HepG2 (cell line): ENCODE results near the gene SYCE3. TPM values are rescaled to one million over a fixed set of nuclear protein-coding genes. Genes with fewer than 3 reads are reported as not detected.
A peak's percentile ranks its signal among the peaks of the same experiment; 100 is the strongest.

ENCODE experiments used
- AHR ChIP-seq: IDR thresholded peaks from 2 replicates; pipeline ENCODE4 v1.6.1; 2018; ENCODE audit warnings: missing genetic modification reagents, missing compliant biosample characterization
- DRAP1 ChIP-seq: IDR thresholded peaks from 2 replicates; pipeline ENCODE4 v1.6.1; 2016; ENCODE audit warnings: missing genetic modification reagents, missing compliant biosample characterization
- ELF3 ChIP-seq: IDR thresholded peaks from 2 replicates; pipeline ENCODE4 v1.6.1; 2016; ENCODE audit warnings: missing genetic modification reagents, missing compliant biosample characterization
- FOXK1 ChIP-seq: sonication (generic); formaldehyde crosslinking; IDR thresholded peaks from 2 replicates; pipeline ENCODE4 v1.4.0; 2020; ENCODE audit warnings: low read depth, missing genetic modification reagents, borderline replicate concordance
- GATAD1 ChIP-seq: IDR thresholded peaks from 2 replicates; pipeline ENCODE4 v1.6.1; 2016; ENCODE audit warnings: missing genetic modification reagents, missing compliant biosample characterization
- HNRNPLL ChIP-seq: fragments of 200-400 bp; formaldehyde crosslinking; IDR thresholded peaks from 2 replicates; pipeline ENCODE4 v1.6.1; 2017; ENCODE audit warnings: mild to moderate bottlenecking, low read depth, low read length; ENCODE audit not compliant: poor library complexity, severe bottlenecking
- KDM4B ChIP-seq: sonication (generic); formaldehyde crosslinking; IDR thresholded peaks from 2 replicates; pipeline ENCODE4 v1.4.0; 2020; ENCODE audit warnings: missing genetic modification reagents
- MAX ChIP-seq: IDR thresholded peaks from 2 replicates; pipeline ENCODE4 v1.6.1; 2012; ENCODE audit warnings: inconsistent platforms
- MLLT10 ChIP-seq: sonication (generic); formaldehyde crosslinking; IDR thresholded peaks from 2 replicates; pipeline ENCODE4 v1.4.0; 2020; ENCODE audit warnings: missing genetic modification reagents
- MXD1 ChIP-seq: sonication (generic); formaldehyde crosslinking; IDR thresholded peaks from 2 replicates; pipeline ENCODE4 v1.4.0; 2020; ENCODE audit warnings: mild to moderate bottlenecking, missing genetic modification reagents
- NFKBIZ ChIP-seq: IDR thresholded peaks from 2 replicates; pipeline ENCODE4 v1.6.1; 2018; ENCODE audit warnings: missing genetic modification reagents, missing compliant biosample characterization
- NR1H2 ChIP-seq: sonication (generic); formaldehyde crosslinking; IDR thresholded peaks from 2 replicates; pipeline ENCODE4 v1.8.1; 2022; ENCODE audit warnings: low read depth, missing genetic modification reagents, borderline replicate concordance
- PAWR ChIP-seq: sonication (generic); formaldehyde crosslinking; IDR thresholded peaks from 2 replicates; pipeline ENCODE4 v1.4.0; 2020; ENCODE audit warnings: missing genetic modification reagents, mild to moderate bottlenecking, borderline replicate concordance
- PHF8 ChIP-seq: sonication (generic); formaldehyde crosslinking; IDR thresholded peaks from 2 replicates; pipeline ENCODE4 v1.5.0; 2020; ENCODE audit warnings: missing genetic modification reagents
- PRPF4 ChIP-seq: fragments of 200-400 bp; formaldehyde crosslinking; IDR thresholded peaks from 2 replicates; pipeline ENCODE4 v1.6.1; 2016; ENCODE audit warnings: low read length, low read depth; ENCODE audit not compliant: poor library complexity, severe bottlenecking
- SKIL ChIP-seq: sonication (generic); formaldehyde crosslinking; IDR thresholded peaks from 2 replicates; pipeline ENCODE4 v1.8.0; 2022; ENCODE audit warnings: missing genetic modification reagents, mild to moderate bottlenecking, moderate library complexity, borderline replicate concordance
- TAF1 ChIP-seq: sonication (generic); formaldehyde crosslinking; IDR thresholded peaks from 2 replicates; pipeline ENCODE4 v1.4.0; 2020; ENCODE audit warnings: missing genetic modification reagents
- U2AF1 ChIP-seq: fragments of 200-400 bp; formaldehyde crosslinking; optimal IDR thresholded peaks from 2 replicates; pipeline ENCODE3; 2017; ENCODE audit warnings: mild to moderate bottlenecking, low read depth, low read length
- ZBTB21 ChIP-seq: sonication (generic); formaldehyde crosslinking; IDR thresholded peaks from 2 replicates; pipeline ENCODE4 v1.4.0; 2020; ENCODE audit warnings: missing genetic modification reagents
- ZBTB49 ChIP-seq: sonication (generic); formaldehyde crosslinking; IDR thresholded peaks from 2 replicates; pipeline ENCODE4 v1.4.0; 2020; ENCODE audit warnings: missing genetic modification reagents, borderline replicate concordance
- ZNF12 ChIP-seq: sonication (generic); formaldehyde crosslinking; IDR thresholded peaks from 2 replicates; pipeline ENCODE4 v1.5.0; 2020; ENCODE audit warnings: missing genetic modification reagents
- ZNF230 ChIP-seq: sonication (generic); formaldehyde crosslinking; IDR thresholded peaks from 2 replicates; pipeline ENCODE4 v1.4.0; 2020; ENCODE audit warnings: mild to moderate bottlenecking, missing genetic modification reagents
- ZNF234 ChIP-seq: sonication (generic); formaldehyde crosslinking; conservative IDR thresholded peaks from 2 replicates; pipeline ENCODE4 v1.5.1; 2020; ENCODE audit warnings: mild to moderate bottlenecking, missing genetic modification reagents
- ZNF30 ChIP-seq: sonication (generic); formaldehyde crosslinking; IDR thresholded peaks from 2 replicates; pipeline ENCODE4 v1.5.0; 2020; ENCODE audit warnings: mild to moderate bottlenecking, missing genetic modification reagents
- ZNF451 ChIP-seq: sonication (generic); formaldehyde crosslinking; IDR thresholded peaks from 2 replicates; pipeline ENCODE4 v1.5.0; 2020; ENCODE audit warnings: mild to moderate bottlenecking, missing genetic modification reagents
- ZNF562 ChIP-seq: sonication (generic); formaldehyde crosslinking; IDR thresholded peaks from 2 replicates; pipeline ENCODE4 v1.8.0; 2022; ENCODE audit warnings: missing genetic modification reagents, borderline replicate concordance
- ZNF572 ChIP-seq: sonication (generic); formaldehyde crosslinking; IDR thresholded peaks from 2 replicates; pipeline ENCODE4 v1.5.1; 2020; ENCODE audit warnings: mild to moderate bottlenecking, missing genetic modification reagents
- polyA plus RNA-seq, 8 experiments: library from polyadenylated mRNA; depleted of rRNA in 3 of 8; stranded (reverse) in 7 of 8; unstranded in 1 of 8; fragments of >200 nt; fragmentation: Illumina TruSeq in 4 of 8; extraction: Trizol in 4 of 8; gene quantifications; 2 replicates each; pipeline versions ENCODE4 v1.2.1 to v1.2.3, GENCODE V29; 2011 to 2016; ENCODE audit warnings: low read depth in 4 of 8, missing spikeins in 1 of 8, mixed read lengths in 1 of 8; ENCODE audit not compliant: insufficient read depth in 1 of 8
- total RNA-seq, 5 experiments: library from RNA; depleted of rRNA; stranded (reverse); fragments of >200 nt; fragmentation: Illumina TruSeq; extraction: Trizol; gene quantifications; 2 replicates each; pipeline ENCODE4 v1.2.3, GENCODE V29; 2016; ENCODE audit warnings: low read depth in 1 of 5

SYCE3 gene
- total and polyA plus RNA-seq, 2 of the 13 experiments (the other 11 are each of a cell fraction or from before 2014, with no cell fraction given), result not detected

- TF ChIP-seq ZNF12 (CRISPR knock-in tag) (peak; percentile 96), ZBTB49 (CRISPR knock-in tag) (peak; percentile 99), U2AF1 (no peak), ZNF230 (CRISPR knock-in tag) (peak; percentile 96), AHR (CRISPR knock-in tag) (peak; percentile 100; the same call in 1 of the 2 replicates), ZBTB21 (CRISPR knock-in tag) (peak; percentile 86; the same call in 1 of the 2 replicates), NR1H2 (peak; percentile 98), ZNF562 (CRISPR knock-in tag) (peak; percentile 74; the same call in 1 of the 2 replicates), NFKBIZ (peak; percentile 99), GATAD1 (peak; percentile 79), MXD1 (CRISPR knock-in tag) (peak; percentile 99), HNRNPLL (no peak), FOXK1 (peak; percentile 97; the same call in 1 of the 2 replicates), ZNF234 (CRISPR knock-in tag) (peak; percentile 86; the same call in 1 of the 2 replicates), ZNF572 (no peak), TAF1 (CRISPR knock-in tag) (peak; percentile 70), MLLT10 (CRISPR knock-in tag) (peak; percentile 84; the same call in 1 of the 2 replicates), ELF3 (CRISPR knock-in tag) (peak; percentile 91), ZNF451 (CRISPR knock-in tag) (peak; percentile 99), SKIL (CRISPR knock-in tag) (peak; percentile 84), ZNF30 (CRISPR knock-in tag) (peak; percentile 98), PHF8 (peak; percentile 61), MAX (peak; percentile 89), DRAP1 (CRISPR knock-in tag) (peak; percentile 68; the same call in 1 of the 2 replicates), PRPF4 (no peak), KDM4B (CRISPR knock-in tag) (peak; percentile 99), PAWR (CRISPR knock-in tag) (no peak)
Observed at GRCh38 chr22:50599816-50600455, 37.2 kb upstream of the SYCE3 start (continued).
